ENCODE measurements around the gene DEFB110.

DEFB110 gene

DNA sequence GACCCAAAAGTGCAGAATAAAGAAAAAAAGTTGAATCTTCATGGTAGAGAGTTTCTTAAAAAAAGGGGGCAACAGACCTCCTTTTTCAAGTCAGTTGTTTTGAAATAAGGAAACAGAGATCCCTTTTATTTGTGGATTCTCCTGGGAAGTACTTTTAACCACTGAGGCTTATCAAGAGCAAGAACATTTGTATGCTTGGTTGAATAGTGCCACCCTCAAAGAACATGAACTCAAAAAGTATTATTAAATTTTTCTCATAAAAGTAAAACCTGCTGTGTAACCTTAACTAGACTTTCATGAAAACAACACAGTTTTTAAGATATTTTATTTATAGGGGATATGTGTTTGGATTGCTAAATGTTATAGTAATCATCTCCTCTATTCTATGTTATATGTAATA, at the start of gene DEFB110:
Gene DEFB110 (minus strand): TSS at position 101 of the 400 bp plus-strand sequence. CDS start 59 bp downstream, at position 42.
- no peak within 1 kb of the TSS for H3K4me3 ChIP-seq (ENCODE audit: low read length)
- H3K27ac ChIP-seq (ENCODE audit: low read length): no peak within 1 kb of the TSS
- H3K9ac ChIP-seq (ENCODE audit: low read depth, low read length): no peak within 1 kb of the TSS
- H3K4me1 ChIP-seq (ENCODE audit: insufficient read depth, low read length): no peaks in the 10 kb centered on the region
- H3K9me3 ChIP-seq (ENCODE audit: insufficient read depth, low read depth, low read length): no peaks in the 10 kb centered on the region
- no peaks in the 10 kb centered on the region for H3K27me3 ChIP-seq (ENCODE audit: insufficient read depth, low read length)
- H3K36me3 ChIP-seq (ENCODE audit: insufficient read depth, low read depth, low read length): no peaks in the 10 kb centered on the region

GRCh38 chr6:50070101-50070500, 48.3 kb upstream of the DEFB110 start:
- Histone ChIP-seq H3K27ac (ENCODE audit: low read length) (no peak overlapping the region), H3K9ac (ENCODE audit: low read depth, low read length) (no peak overlapping the region), H3K4me3 (ENCODE audit: low read length) (no peak overlapping the region), H3K9me3 (ENCODE audit: insufficient read depth, low read depth, low read length) (no peaks in the 10 kb centered on the region), H3K27me3 (ENCODE audit: insufficient read depth, low read length) (no peaks in the 10 kb centered on the region), H3K4me1 (ENCODE audit: insufficient read depth, low read length) (no peaks in the 10 kb centered on the region), H3K36me3 (ENCODE audit: insufficient read depth, low read depth, low read length) (no peaks in the 10 kb centered on the region)

- H3K9me3 ChIP-seq (ENCODE audit: insufficient read depth, low read depth, low read length): no peaks in the 10 kb centered on the region
- H3K27ac ChIP-seq (ENCODE audit: low read length): no peak overlapping the region
- no peaks in the 10 kb centered on the region for H3K4me1 ChIP-seq (ENCODE audit: insufficient read depth, low read length)
- H3K27me3 ChIP-seq (ENCODE audit: insufficient read depth, low read length): no peaks in the 10 kb centered on the region
- H3K4me3 ChIP-seq (ENCODE audit: low read length): no peak overlapping the region
- no peaks in the 10 kb centered on the region for H3K36me3 ChIP-seq (ENCODE audit: insufficient read depth, low read depth, low read length)
- no peak overlapping the region for H3K9ac ChIP-seq (ENCODE audit: low read depth, low read length)
Measured at GRCh38 chr6:50062051-50062450, 40.3 kb upstream of the DEFB110 start.

DNA sequence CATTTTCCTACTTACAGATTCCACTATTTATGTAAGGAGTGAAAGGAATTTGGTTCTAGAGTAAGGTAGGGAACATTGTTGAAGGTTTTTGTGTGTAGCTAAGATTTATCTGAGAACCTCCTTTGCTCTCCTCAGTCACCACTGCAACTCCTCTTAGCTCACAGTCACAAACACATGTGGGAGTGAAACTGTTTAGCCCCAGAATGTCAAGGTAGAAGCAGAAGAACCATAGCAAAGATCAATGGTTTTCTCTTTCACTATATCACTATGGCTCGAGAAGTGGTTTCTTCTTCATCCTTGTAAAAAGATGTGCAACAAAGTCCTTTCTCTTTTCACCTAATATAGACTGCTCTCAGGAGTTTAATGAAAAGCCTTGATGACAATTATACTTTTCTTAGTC, 34.4 kb upstream of the DEFB110 start:
- Histone ChIP-seq H3K36me3 (ENCODE audit: insufficient read depth, low read depth, low read length) (no peaks in the 10 kb centered on the region), H3K9ac (ENCODE audit: low read depth, low read length) (no peak overlapping the region), H3K4me3 (ENCODE audit: low read length) (no peak overlapping the region), H3K4me1 (ENCODE audit: insufficient read depth, low read length) (no peaks in the 10 kb centered on the region), H3K27me3 (ENCODE audit: insufficient read depth, low read length) (no peaks in the 10 kb centered on the region), H3K9me3 (ENCODE audit: insufficient read depth, low read depth, low read length) (no peaks in the 10 kb centered on the region), H3K27ac (ENCODE audit: low read length) (no peak overlapping the region)

GRCh38 chr6:50049829-50050228, 28.0 kb upstream of the DEFB110 start, which contains the start of gene DEFB112:
TSS of gene DEFB112 (minus strand) at chr6:50049929. CDS start at chr6:50049869, 60 bp downstream.
- H3K4me3 ChIP-seq (ENCODE audit: low read length): no peak within 1 kb of the TSS
- no peaks in the 10 kb centered on the region for H3K4me1 ChIP-seq (ENCODE audit: insufficient read depth, low read length)
- H3K36me3 ChIP-seq (ENCODE audit: insufficient read depth, low read depth, low read length): no peaks in the 10 kb centered on the region
- no peaks in the 10 kb centered on the region for H3K27me3 ChIP-seq (ENCODE audit: insufficient read depth, low read length)
- H3K9me3 ChIP-seq (ENCODE audit: insufficient read depth, low read depth, low read length): no peaks in the 10 kb centered on the region
- H3K27ac ChIP-seq (ENCODE audit: low read length): no peak within 1 kb of the TSS
- H3K9ac ChIP-seq (ENCODE audit: low read depth, low read length): no peak within 1 kb of the TSS

DNA sequence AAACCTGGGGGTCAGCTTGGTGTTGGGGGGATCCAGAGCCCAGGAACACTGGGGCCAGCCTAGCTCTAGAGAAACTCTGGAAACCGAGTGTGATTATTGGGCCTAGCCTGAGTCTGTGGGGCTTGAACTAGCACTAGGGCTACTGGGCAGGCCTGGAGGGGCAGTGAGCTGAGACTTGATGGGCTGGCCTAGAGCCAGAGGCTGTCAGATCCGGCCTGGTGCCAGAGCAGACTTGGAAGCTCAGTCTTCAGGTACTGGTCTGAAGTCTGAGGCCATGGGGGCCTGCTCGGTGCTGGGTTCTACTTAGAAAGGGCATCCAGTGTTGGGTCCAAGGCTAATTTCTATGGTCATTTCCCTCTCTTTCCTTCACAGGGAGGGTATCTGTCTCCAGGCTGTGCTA, 25.2 kb upstream of the DEFB110 start:
- H3K4me3 ChIP-seq (ENCODE audit: low read length): no peak overlapping the region
- no peak overlapping the region for H3K9ac ChIP-seq (ENCODE audit: low read depth, low read length)
- no peaks in the 10 kb centered on the region for H3K4me1 ChIP-seq (ENCODE audit: insufficient read depth, low read length)
- H3K36me3 ChIP-seq (ENCODE audit: insufficient read depth, low read depth, low read length): no peaks in the 10 kb centered on the region
- H3K27me3 ChIP-seq (ENCODE audit: insufficient read depth, low read length): no peaks in the 10 kb centered on the region
- no peaks in the 10 kb centered on the region for H3K9me3 ChIP-seq (ENCODE audit: insufficient read depth, low read depth, low read length)
- no peak overlapping the region for H3K27ac ChIP-seq (ENCODE audit: low read length)

DNA sequence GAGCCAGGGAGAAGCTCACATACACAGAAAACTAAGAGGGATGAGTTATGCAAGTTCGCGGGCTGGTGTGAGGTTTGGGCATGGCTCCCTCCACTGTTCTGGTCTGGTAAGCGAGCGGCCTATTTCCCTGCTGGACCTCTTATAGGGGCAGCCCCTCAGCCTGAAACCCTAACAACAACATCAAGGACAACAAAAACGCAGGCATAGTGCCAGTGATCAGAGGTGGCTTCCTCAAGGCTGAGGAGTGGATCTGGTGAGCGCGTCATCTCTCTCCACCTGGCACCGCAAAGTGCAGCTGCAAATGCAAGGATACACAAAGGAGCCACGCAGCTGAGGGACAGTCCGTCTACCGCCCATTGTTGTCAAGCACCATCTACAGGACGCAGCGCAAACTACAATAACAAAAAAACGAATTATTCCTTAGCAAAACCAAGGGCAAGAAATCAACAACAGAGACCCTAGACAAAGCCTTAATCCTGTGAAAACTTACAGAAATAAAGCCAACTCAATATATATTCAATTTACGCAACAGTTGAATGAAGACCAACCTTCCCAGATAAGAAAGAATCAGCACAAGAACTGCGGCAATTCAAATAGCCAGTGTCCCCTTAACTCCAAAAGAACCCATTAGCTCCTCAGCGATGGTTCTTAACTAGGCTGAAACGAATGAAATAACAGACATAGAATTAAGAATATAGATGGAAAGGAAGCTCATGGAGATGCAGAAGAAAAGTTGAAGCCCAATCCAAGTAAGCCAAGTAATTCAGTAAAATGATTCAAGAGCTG, 9.2 kb upstream of the DEFB110 start:
- H3K36me3 ChIP-seq (ENCODE audit: insufficient read depth, low read depth, low read length): no peaks in the 10 kb centered on the region
- peak overlapping the region; percentile 19; the same call in 1 of the 2 replicates for H3K9ac ChIP-seq (ENCODE audit: low read depth, low read length)
- no peak overlapping the region for H3K27ac ChIP-seq (ENCODE audit: low read length)
- no peaks in the 10 kb centered on the region for H3K4me1 ChIP-seq (ENCODE audit: insufficient read depth, low read length)
- no peaks in the 10 kb centered on the region for H3K27me3 ChIP-seq (ENCODE audit: insufficient read depth, low read length)
- H3K4me3 ChIP-seq (ENCODE audit: low read length): no peak overlapping the region; the same call in 1 of the 2 replicates
- no peaks in the 10 kb centered on the region for H3K9me3 ChIP-seq (ENCODE audit: insufficient read depth, low read depth, low read length)

- H3K4me1 ChIP-seq (ENCODE audit: insufficient read depth, low read length): no peaks in the 10 kb centered on the region
- H3K4me3 ChIP-seq (ENCODE audit: low read length): no peak overlapping the region
- H3K9ac ChIP-seq (ENCODE audit: low read depth, low read length): 0 out of 2 replicates have a peak overlapping the region, but pooled peaks have one; percentile 19
- no peaks in the 10 kb centered on the region for H3K36me3 ChIP-seq (ENCODE audit: insufficient read depth, low read depth, low read length)
- no peaks in the 10 kb centered on the region for H3K27me3 ChIP-seq (ENCODE audit: insufficient read depth, low read length)
- H3K27ac ChIP-seq (ENCODE audit: low read length): no peak overlapping the region
- no peaks in the 10 kb centered on the region for H3K9me3 ChIP-seq (ENCODE audit: insufficient read depth, low read depth, low read length)
Measured at GRCh38 chr6:50030350-50030749, 8.6 kb upstream of the DEFB110 start.

GRCh38 chr6:50025258-50025657, 3.5 kb upstream of the DEFB110 start:
- Histone ChIP-seq H3K36me3 (ENCODE audit: insufficient read depth, low read depth, low read length) (no peaks in the 10 kb centered on the region), H3K4me3 (ENCODE audit: low read length) (no peak overlapping the region), H3K9ac (ENCODE audit: low read depth, low read length) (no peak overlapping the region), H3K9me3 (ENCODE audit: insufficient read depth, low read depth, low read length) (no peaks in the 10 kb centered on the region), H3K27me3 (ENCODE audit: insufficient read depth, low read length) (no peaks in the 10 kb centered on the region), H3K27ac (ENCODE audit: low read length) (no peak overlapping the region), H3K4me1 (ENCODE audit: insufficient read depth, low read length) (no peaks in the 10 kb centered on the region)

- no peaks in the 10 kb centered on the region for H3K9me3 ChIP-seq (ENCODE audit: insufficient read depth, low read depth, low read length)
- H3K27ac ChIP-seq (ENCODE audit: low read length): no peak overlapping the region
- no peak overlapping the region for H3K9ac ChIP-seq (ENCODE audit: low read depth, low read length)
- no peaks in the 10 kb centered on the region for H3K36me3 ChIP-seq (ENCODE audit: insufficient read depth, low read depth, low read length)
- H3K4me3 ChIP-seq (ENCODE audit: low read length): no peak overlapping the region
- H3K4me1 ChIP-seq (ENCODE audit: insufficient read depth, low read length): peaks cover 5% of the 10 kb centered on the region; the same call in 1 of the 2 replicates
- no peaks in the 10 kb centered on the region for H3K27me3 ChIP-seq (ENCODE audit: insufficient read depth, low read length)
Measured at GRCh38 chr6:50007819-50008218, 14.0 kb downstream of the DEFB110 start.

DNA sequence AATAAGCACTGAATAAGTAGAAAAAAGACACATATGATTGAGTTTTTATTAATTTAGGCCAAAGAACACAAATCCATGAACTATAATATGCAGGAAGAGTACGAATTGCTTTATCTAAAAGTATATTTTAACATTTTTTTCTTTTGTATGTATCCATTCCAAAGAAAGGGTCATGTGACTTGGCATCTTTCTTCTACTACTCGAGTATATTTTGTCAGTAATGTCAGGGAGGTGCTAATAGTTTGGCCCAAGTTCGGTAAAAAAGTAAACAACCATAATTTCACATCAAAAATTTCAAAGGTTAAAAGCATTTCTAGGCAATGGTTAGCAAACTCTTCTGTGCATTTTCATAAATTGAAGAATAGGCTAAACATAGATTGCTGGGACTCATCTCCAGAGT, 18.7 kb downstream of the DEFB110 start:
- Histone ChIP-seq H3K4me3 (ENCODE audit: low read length) (no peak overlapping the region), H3K9me3 (ENCODE audit: insufficient read depth, low read depth, low read length) (no peaks in the 10 kb centered on the region), H3K9ac (ENCODE audit: low read depth, low read length) (no peak overlapping the region), H3K4me1 (ENCODE audit: insufficient read depth, low read length) (peaks cover 5% of the 10 kb centered on the region; the same call in 1 of the 2 replicates), H3K27ac (ENCODE audit: low read length) (no peak overlapping the region), H3K36me3 (ENCODE audit: insufficient read depth, low read depth, low read length) (no peaks in the 10 kb centered on the region), H3K27me3 (ENCODE audit: insufficient read depth, low read length) (no peaks in the 10 kb centered on the region)

DNA sequence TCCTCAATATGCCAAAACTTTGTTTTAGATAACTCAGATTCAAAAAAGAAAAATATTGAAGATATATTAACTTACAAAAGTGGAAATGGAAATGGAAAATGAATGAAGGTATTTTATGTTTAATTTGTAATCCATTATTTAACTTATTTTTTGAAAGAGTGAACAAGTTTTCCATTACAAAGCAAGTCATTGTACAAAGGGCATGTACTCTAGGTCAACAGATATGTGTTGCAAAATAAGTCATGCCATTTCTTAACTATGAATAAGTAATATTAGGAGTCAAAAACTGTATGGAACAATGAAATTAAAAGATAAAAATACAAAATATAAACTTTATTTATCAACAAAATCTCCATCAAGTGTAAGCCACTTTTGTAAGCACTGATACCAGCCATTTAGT, 26.5 kb downstream of the DEFB110 start:
- no peak overlapping the region for H3K27ac ChIP-seq (ENCODE audit: low read length)
- H3K36me3 ChIP-seq (ENCODE audit: insufficient read depth, low read depth, low read length): no peaks in the 10 kb centered on the region
- no peak overlapping the region for H3K9ac ChIP-seq (ENCODE audit: low read depth, low read length)
- H3K27me3 ChIP-seq (ENCODE audit: insufficient read depth, low read length): no peaks in the 10 kb centered on the region
- H3K4me3 ChIP-seq (ENCODE audit: low read length): no peak overlapping the region
- no peaks in the 10 kb centered on the region for H3K4me1 ChIP-seq (ENCODE audit: insufficient read depth, low read length)
- H3K9me3 ChIP-seq (ENCODE audit: insufficient read depth, low read depth, low read length): no peaks in the 10 kb centered on the region

Data from iPS-20b (cell line).